HCT116 (cell line): ENCODE results near the gene TAB3. TPM values are rescaled to one million over a fixed set of nuclear protein-coding genes. Genes with fewer than 3 reads are reported as not detected.

ENCODE experiments used
- ATAC-seq: fragments of 200-7000 bp; cut with Tn5 transposase; 2 replicates; pipeline ENCODE4 v1.9.1; 2020; ENCODE audit warnings: mild to moderate bottlenecking, moderate library complexity
- BruUV-seq: library from RNA; stranded (reverse); fragments of 400-500 nt; replicated peaks from 2 replicates; lab custom pipeline; 2021; lab: Mats Ljungman, UMichigan
- CTCF ChIA-PET: fragments of 300-600 bp; sonication (Branson Sonifier 250); formaldehyde crosslinking; loops from one replicate; lab custom pipeline; 2021; ENCODE audit warnings: antibody characterized with exemption; lab: Charles Lee
- POLR2A ChIA-PET: fragments of 300-600, 350-600 bp; sonication (Branson Sonifier 250); formaldehyde crosslinking; loops from one replicate; lab custom pipeline; 2021; ENCODE audit warnings: antibody characterized with exemption; lab: Charles Lee
- RAD21 ChIA-PET, 2 experiments: fragments of 300-600 bp; sonication (Branson Sonifier 250); formaldehyde crosslinking; loops; one replicate each; lab custom pipeline; 2023; ENCODE audit warnings: low total read pairs in 2 of 2; ENCODE audit not compliant: uncharacterized antibody in 2 of 2, unreplicated experiment in 2 of 2, low non-redundant PET in 1 of 2; lab: Charles Lee
- DNase-seq: peaks from one replicate; pipeline ENCODE4 v3.0.0-alpha.2; 2010; ENCODE audit warnings: low read depth, low spot score
- H2AFZ ChIP-seq: fragments of 200-600 bp; shearing (Covaris generic), sonication (generic); 2 replicates; pipeline ENCODE4 v1.6.1; 2017; ENCODE audit warnings: low read depth, mixed run types, mixed read lengths, antibody characterized with exemption, low read length; ENCODE audit not compliant: poor library complexity, severe bottlenecking
- H3K27ac ChIP-seq: 2 replicates; pipeline ENCODE4 v1.5.1; 2012; ENCODE audit warnings: low read depth, low read length
- H3K27me3 ChIP-seq: fragments of 200-600 bp; sonication (generic); 2 replicates; pipeline ENCODE4 v1.6.1; 2016; ENCODE audit warnings: mixed run types, low read length, mixed read lengths; ENCODE audit not compliant: insufficient read depth
- H3K36me3 ChIP-seq, 2 experiments: fragments of 200-500 bp in 1 of 2; fragments of 200-600 bp in 1 of 2; sonication (Bioruptor generic) in 1 of 2; sonication (generic) in 1 of 2; 2 replicates each; pipeline versions ENCODE4 v1.5.1 to v1.6.1; 2014 to 2016; ENCODE audit warnings: low read length in 2 of 2, inconsistent platforms in 1 of 2, mixed read lengths in 1 of 2, mixed run types in 1 of 2; ENCODE audit not compliant: insufficient read depth in 2 of 2, control insufficient read depth in 1 of 2
- H3K4me1 ChIP-seq, 2 experiments: fragments of 200-600 bp in 1 of 2; sonication (generic) in 1 of 2; 2 replicates each; pipeline versions ENCODE4 v1.5.1 to v1.6.1; 2012 to 2017; ENCODE audit warnings: low read length in 2 of 2, inconsistent platforms in 1 of 2, mild to moderate bottlenecking in 1 of 2, mixed read lengths in 1 of 2, mixed run types in 1 of 2, moderate library complexity in 1 of 2; ENCODE audit not compliant: insufficient read depth in 2 of 2, control insufficient read depth in 1 of 2
- H3K4me2 ChIP-seq: fragments of 200-600 bp; sonication (generic); 2 replicates; pipeline ENCODE4 v1.6.1; 2017; ENCODE audit warnings: mixed run types, low read length, mixed read lengths
- H3K4me3 ChIP-seq, 2 experiments: fragments of 200-600 bp in 1 of 2; sonication (generic) in 1 of 2; replicated peaks in 1 of 2; 2 replicates each; pipeline ENCODE4 v1.5.1; 2011 to 2016; ENCODE audit warnings: low read length in 2 of 2, control low read depth in 1 of 2, low read depth in 1 of 2, mild to moderate bottlenecking in 1 of 2, mixed read lengths in 1 of 2, mixed run types in 1 of 2
- H3K79me2 ChIP-seq: fragments of 200-600 bp; sonication (generic); 2 replicates; pipeline ENCODE4 v1.6.1; 2017; ENCODE audit warnings: mild to moderate bottlenecking, mixed run types, low read length, moderate library complexity, mixed read lengths; ENCODE audit not compliant: insufficient read depth
- H3K9ac ChIP-seq: fragments of 200-600 bp; sonication (generic); 2 replicates; pipeline ENCODE4 v1.6.1; 2016; ENCODE audit warnings: low read length, mixed read lengths
- H3K9me2 ChIP-seq: fragments of 200-600 bp; sonication (generic), shearing (Covaris generic); 2 replicates; pipeline ENCODE4 v1.6.1; 2017; ENCODE audit warnings: mixed run types, mild to moderate bottlenecking, moderate library complexity; ENCODE audit not compliant: insufficient read depth
- H3K9me3 ChIP-seq, 2 experiments: fragments of 200-500 bp in 1 of 2; fragments of 200-600 bp in 1 of 2; sonication (Bioruptor generic) in 1 of 2; sonication (generic) in 1 of 2; 2 replicates each; pipeline ENCODE4 v1.6.1; 2014 to 2017; ENCODE audit warnings: low read length in 2 of 2, mixed read lengths in 2 of 2, inconsistent platforms in 1 of 2, low read depth in 1 of 2, mild to moderate bottlenecking in 1 of 2, mixed run types in 1 of 2, moderate library complexity in 1 of 2; ENCODE audit not compliant: control insufficient read depth in 1 of 2, insufficient read depth in 1 of 2
- H4K20me1 ChIP-seq: fragments of 200-600 bp; sonication (generic), shearing (Covaris generic); 2 replicates; pipeline ENCODE4 v1.6.1; 2017; ENCODE audit warnings: mixed run types, mild to moderate bottlenecking, moderate library complexity; ENCODE audit not compliant: insufficient read depth
- ATF3 ChIP-seq: IDR thresholded peaks from 2 replicates; pipeline ENCODE4 v1.6.1; 2012
- CBX3 ChIP-seq: IDR thresholded peaks from 2 replicates; pipeline ENCODE4 v1.6.1; 2012; ENCODE audit warnings: low read depth
- CEBPB ChIP-seq: IDR thresholded peaks from 2 replicates; pipeline ENCODE4 v1.6.1; 2012; ENCODE audit warnings: low read depth
- EGR1 ChIP-seq: IDR thresholded peaks from 2 replicates; pipeline ENCODE4 v1.6.1; 2012; ENCODE audit warnings: low read depth
- ELF1 ChIP-seq: IDR thresholded peaks from 2 replicates; pipeline ENCODE4 v1.6.1; 2012; ENCODE audit warnings: low read depth, borderline replicate concordance
- EZH2 ChIP-seq: fragments of 200-600 bp; sonication (generic); IDR thresholded peaks from 2 replicates; pipeline ENCODE4 v1.6.1; 2017; ENCODE audit warnings: antibody characterized with exemption, mixed run types
- EZH2phosphoT487 ChIP-seq: fragments of 200-600 bp; IDR thresholded peaks from 2 replicates; pipeline ENCODE4 v1.6.1; 2018; ENCODE audit warnings: antibody characterized with exemption, borderline replicate concordance
- FOSL1 ChIP-seq: IDR thresholded peaks from 2 replicates; pipeline ENCODE4 v1.6.1; 2012; ENCODE audit warnings: low read depth
- JUND ChIP-seq: IDR thresholded peaks from 2 replicates; pipeline ENCODE4 v1.6.1; 2012
- POLR2A ChIP-seq: IDR thresholded peaks from 2 replicates; pipeline ENCODE4 v1.7.0; 2011; ENCODE audit warnings: borderline replicate concordance; ENCODE audit not compliant: insufficient read depth, insufficient read length; ENCODE audit errors: extremely low read depth
- POLR2AphosphoS5 ChIP-seq: IDR thresholded peaks from 2 replicates; pipeline ENCODE4 v1.6.1; 2011; ENCODE audit warnings: mild to moderate bottlenecking, low read depth, low read length, moderate library complexity
- RAD21 ChIP-seq: IDR thresholded peaks from 2 replicates; pipeline ENCODE4 v1.6.1; 2012; ENCODE audit warnings: low read depth, mild to moderate bottlenecking
- REST ChIP-seq: IDR thresholded peaks from 2 replicates; pipeline ENCODE4 v1.6.1; 2012; ENCODE audit warnings: low read depth
- SIN3A ChIP-seq: IDR thresholded peaks from 2 replicates; pipeline ENCODE4 v1.6.1; 2012; ENCODE audit warnings: low read depth
- SP1 ChIP-seq: IDR thresholded peaks from 2 replicates; pipeline ENCODE4 v1.6.1; 2012; ENCODE audit warnings: low read depth
- SRF ChIP-seq: IDR thresholded peaks from 2 replicates; pipeline ENCODE4 v1.6.1; 2012; ENCODE audit warnings: low read depth
- TCF7L2 ChIP-seq: IDR thresholded peaks from 2 replicates; pipeline ENCODE4 v1.7.0; 2011; ENCODE audit warnings: borderline replicate concordance, inconsistent platforms; ENCODE audit not compliant: insufficient read depth, insufficient read length; ENCODE audit errors: extremely low read depth
- ZBTB33 ChIP-seq: IDR thresholded peaks from 2 replicates; pipeline ENCODE4 v1.6.1; 2011; ENCODE audit warnings: mild to moderate bottlenecking, low read length, moderate library complexity; ENCODE audit not compliant: insufficient replicate concordance; ENCODE audit errors: extremely low read depth
- ZFX ChIP-seq: fragments of 450-650 bp; IDR thresholded peaks from 2 replicates; pipeline ENCODE4 v1.6.1; 2017
- ZNF274 ChIP-seq: fragments of 200-500 bp; sonication (Bioruptor generic); IDR thresholded peaks from 2 replicates; pipeline ENCODE4 v1.6.1; 2014; ENCODE audit warnings: mild to moderate bottlenecking, low read depth, low read length, inconsistent platforms
- intact Hi-C: fragments of 100-400 bp; cut with micrococcal nuclease; formaldehyde crosslinking; loops from 2 replicates; pipeline ENCODE4 v1.10.0; 2022
- total RNA-seq: library from RNA; stranded (reverse); gene quantifications from one replicate; pipeline ENCODE4 v1.2.1, GENCODE V29; 2021; ENCODE audit not compliant: unreplicated experiment

Gene TAB3
- total RNA-seq, 1 experiment from 2014 or later = 11.2 TPM

GRCh38 chrX:30913492-30913891 lies 24.4 kb upstream of the TAB3 start:
- RAD21 ChIA-PET = no interaction called here
- TF ChIP-seq ZNF274 (no peak), CEBPB (no peak), REST (no peak), ZBTB33 (no peak), FOSL1 (no peak), EZH2phosphoT487 (no peak), ZFX (no peak), POLR2A (no peak), SP1 (no peak), SRF (no peak), POLR2AphosphoS5 (no peak), EGR1 (no peak), CBX3 (no peak), RAD21 (no peak), SIN3A (no peak), EZH2 (no peak), TCF7L2 (no peak), ATF3 (no peak), ELF1 (no peak), JUND (no peak)
- no peak overlapping the region for H3K27ac ChIP-seq
- H3K27me3 ChIP-seq = no peaks in the 10 kb centered on the region
- intact Hi-C loops = no loop called here
- H3K4me2 ChIP-seq = no peak overlapping the region
- H3K9me2 ChIP-seq = no peaks in the 10 kb centered on the region
- CTCF ChIA-PET = no interaction called here
- H3K4me1 ChIP-seq = no peaks in the 10 kb centered on the region
- no peaks in the 10 kb centered on the region for H4K20me1 ChIP-seq
- no TSS peak for BruUV-seq
- POLR2A ChIA-PET = no interaction called here
- no peak overlapping the region for H2AFZ ChIP-seq
- no peak overlapping the region for H3K9ac ChIP-seq
- H3K9me3 ChIP-seq = no peaks in the 10 kb centered on the region
- ATAC-seq = no peak
- H3K79me2 ChIP-seq = no peaks in the 10 kb centered on the region
- no peak for DNase-seq
- H3K4me3 ChIP-seq = no peak overlapping the region
- H3K36me3 ChIP-seq = no peaks in the 10 kb centered on the region
